ENCODE measurements around the gene LRP1B. TPM values are rescaled to one million over a fixed set of nuclear protein-coding genes. Genes with fewer than 3 reads are reported as not detected.
A peak's percentile ranks its signal among the peaks of the same experiment; 100 is the strongest.

LRP1B gene
- total and polyA plus RNA-seq, 2 of the 8 experiments (the other 6 are each of a cell fraction or from before 2014, with no cell fraction given): 0.03 TPM; not detected in 1

- Histone ChIP-seq H2BK120ac (replicated peaks; ENCODE audit: low read depth, low read length) (no peak overlapping the region), H3K4me3 (ENCODE audit: extremely low read depth in 1 of 4, insufficient read depth in 2 of 4, low read depth in 3 of 4, low read length in 4 of 4) (no peak overlapping the region), H3K18ac (ENCODE audit: extremely low read depth, low read length) (no peak overlapping the region), H3K36me3 (ENCODE audit: control insufficient read depth in 2 of 4, insufficient read depth in 4 of 4, low read length in 3 of 4) (peaks cover 0 to 3% (median 0%) of the 10 kb centered on the region in 4 experiments; a peak in 2 of 8 replicates), H4K20me1 (replicated peaks in 1 of 2; ENCODE audit: control insufficient read depth in 1 of 2, insufficient read depth in 2 of 2, low read length in 2 of 2) (no peaks in the 10 kb centered on the region), H2BK20ac (ENCODE audit: low read length) (no peak overlapping the region), H3K4me1 (replicated peaks in 1 of 4; ENCODE audit: control insufficient read depth in 3 of 4, insufficient read depth in 4 of 4, low read length in 3 of 4) (no peaks in the 10 kb centered on the region), H4K8ac (ENCODE audit: extremely low read depth, insufficient read depth, low read length) (no peak overlapping the region), H3K79me2 (ENCODE audit: control insufficient read depth in 1 of 2, insufficient read depth in 2 of 2, low read length in 2 of 2) (no peaks in the 10 kb centered on the region), H2AFZ (ENCODE audit: low read length) (no peak overlapping the region), H3K4me2 (ENCODE audit: insufficient read depth in 1 of 2, low read depth in 2 of 2, low read length in 2 of 2) (no peak overlapping the region), H2BK15ac (ENCODE audit: low read length) (no peak overlapping the region), H2AK5ac (ENCODE audit: low read depth, low read length) (no peak overlapping the region), H4K91ac (replicated peaks; ENCODE audit: insufficient read length, low read length) (no peak overlapping the region), H2BK12ac (ENCODE audit: low read depth, low read length) (no peak overlapping the region), H3K9ac (replicated peaks in 1 of 4; ENCODE audit: extremely low read depth in 1 of 4, low read depth in 3 of 4, low read length in 3 of 4) (no peak overlapping the region), H3K79me1 (ENCODE audit: low read depth, low read length) (no peaks in the 10 kb centered on the region), H3K23me2 (ENCODE audit: low read depth, low read length) (no peaks in the 10 kb centered on the region), H4K5ac (ENCODE audit: insufficient read length, low read depth, low read length) (no peak overlapping the region), H3K56ac (replicated peaks; ENCODE audit: insufficient read length, low read depth, low read length) (no peak overlapping the region), H3K27me3 (replicated peaks in 1 of 4; ENCODE audit: control insufficient read depth in 3 of 4, extremely low read depth in 1 of 4, insufficient read depth in 3 of 4, low read length in 3 of 4) (no peaks in the 10 kb centered on the region), H3K9me3 (ENCODE audit: insufficient read depth in 2 of 2, low read depth in 1 of 2, low read length in 1 of 2) (peaks cover 18 to 26% of the 10 kb centered on the region in 2 experiments), H2BK5ac (ENCODE audit: low read depth, low read length) (no peak overlapping the region), H3K14ac (ENCODE audit: insufficient read length) (no peak overlapping the region), H3K23ac (ENCODE audit: insufficient read length) (no peak overlapping the region), H3K4ac (replicated peaks; ENCODE audit: insufficient read length, low read depth, low read length) (no peak overlapping the region), H3K27ac (ENCODE audit: low read depth, low read length) (no peak overlapping the region)
- TF ChIP-seq YY1 (IDR thresholded peaks at IDR 0.05; ENCODE audit: low read depth, low read length) (peak; percentile 26; the same call in 1 of the 2 replicates), NRF1 (IDR thresholded peaks at IDR 0.05; ENCODE audit: low read depth, low read length) (no peak)
- ChIA-PET POLR2A (ENCODE audit: partially characterized antibody) (no interaction called here), CTCF (ENCODE audit: partially characterized antibody) (interaction anchor here (2.5 kb wide), 1 partner anchor 10 kb away, joined by 12 read pairs; no protein-coding TSS in a partner anchor)
- DNase-seq (ENCODE audit: low read depth in 1 of 2, low spot score in 2 of 2) (no peak), FAIRE-seq (no peak)
Observed at GRCh38 chr2:140873915-140874531, 1256.8 kb downstream of the LRP1B start.

All from H1 (cell line).